CD4-positive, alpha-beta memory T cell (primary cell): ENCODE data around the gene ZNF473. TPM values are rescaled to one million over a fixed set of nuclear protein-coding genes. Genes with fewer than 3 reads are reported as not detected.

Experiments used
- CTCF ChIA-PET: fragments of 350-600 bp; sonication (Branson Sonifier 250); formaldehyde crosslinking; loops from one replicate; lab custom pipeline; 2021; ENCODE audit warnings: inconsistent platforms; ENCODE audit not compliant: partially characterized antibody; lab: Charles Lee
- POLR2A ChIA-PET: fragments of 350-600 bp; sonication (Branson Sonifier 250); formaldehyde crosslinking; loops from one replicate; lab custom pipeline; 2021; ENCODE audit not compliant: partially characterized antibody; lab: Charles Lee
- DNase-seq, 5 donors: peaks; one replicate each; pipeline versions ENCODE4 v3.0.0 to v3.0.0-alpha.2; 2020 to 2022; ENCODE audit warnings: mixed read lengths in 1 of 5
- H3K27ac ChIP-seq: one replicate; pipeline ENCODE4 v1.7.0; 2013; ENCODE audit warnings: low read depth, low read length
- H3K27me3 ChIP-seq: 2 replicates; pipeline ENCODE4 v1.7.0; 2013; ENCODE audit warnings: mild to moderate bottlenecking, low read length, moderate library complexity; ENCODE audit not compliant: insufficient read depth
- H3K36me3 ChIP-seq: 2 replicates; pipeline ENCODE4 v1.7.0; 2013; ENCODE audit warnings: mild to moderate bottlenecking, low read length, moderate library complexity; ENCODE audit not compliant: insufficient read depth
- H3K4me1 ChIP-seq: 2 replicates; pipeline ENCODE4 v1.7.0; 2013; ENCODE audit warnings: mild to moderate bottlenecking, low read length, moderate library complexity; ENCODE audit not compliant: insufficient read depth
- H3K4me3 ChIP-seq, 2 donors: one replicate each; pipeline ENCODE4 v1.7.0; 2013; ENCODE audit warnings: low read length in 2 of 2, mild to moderate bottlenecking in 1 of 2
- H3K9me3 ChIP-seq, 2 donors: one replicate each; pipeline ENCODE4 v1.7.0; 2013; ENCODE audit warnings: low read length in 2 of 2, control low read depth in 1 of 2; ENCODE audit not compliant: control insufficient read depth in 1 of 2
- H3K27ac Mint-ChIP-seq, 7 donors: one replicate each; pipeline ENCODE4 v1.8.0; 2020 to 2021; ENCODE audit warnings: mixed read lengths in 7 of 7, mild to moderate bottlenecking in 6 of 7, inconsistent platforms in 3 of 7, moderate library complexity in 3 of 7
- H3K27me3 Mint-ChIP-seq, 2 donors: one replicate each; pipeline ENCODE4 v1.8.0; 2020 to 2021; ENCODE audit warnings: mixed read lengths in 2 of 2
- H3K36me3 Mint-ChIP-seq, 2 donors: one replicate each; pipeline ENCODE4 v1.8.0; 2020 to 2021; ENCODE audit warnings: mixed read lengths in 2 of 2, inconsistent platforms in 1 of 2, mild to moderate bottlenecking in 1 of 2
- H3K4me1 Mint-ChIP-seq, 4 donors: one replicate each; pipeline ENCODE4 v1.8.0; 2020 to 2021; ENCODE audit warnings: mixed read lengths in 4 of 4, mild to moderate bottlenecking in 1 of 4
- H3K4me3 Mint-ChIP-seq, 8 donors: one replicate each; pipeline ENCODE4 v1.8.0; 2020 to 2021; ENCODE audit warnings: mixed read lengths in 8 of 8, mild to moderate bottlenecking in 7 of 8, moderate library complexity in 6 of 8, inconsistent platforms in 3 of 8
- H3K9me3 Mint-ChIP-seq, 8 donors: one replicate each; pipeline ENCODE4 v1.8.0; 2020 to 2021; ENCODE audit warnings: mixed read lengths in 8 of 8, mild to moderate bottlenecking in 5 of 8, inconsistent platforms in 3 of 8, moderate library complexity in 1 of 8
- intact Hi-C: fragments of 100-400 bp; cut with micrococcal nuclease; formaldehyde crosslinking; loops from one replicate; pipeline ENCODE4 v1.15.1; 2023
- polyA plus RNA-seq, 2 donors: library from polyadenylated mRNA; unstranded; fragments of 300-500 nt; fragmentation: Illumina TruSeq; gene quantifications; one replicate each; pipeline ENCODE4 v1.2.3, GENCODE V29; 2021
- total RNA-seq, 2 experiments: library from RNA; stranded (reverse); gene quantifications; one replicate each; pipeline ENCODE4 v1.2.3, GENCODE V29; 2021

Gene ZNF473
- 1 to 10 TPM; 8.8 to 9.0 TPM for total RNA-seq
- polyA plus RNA-seq, result 1 to 10 TPM; 2.0 to 5.1 TPM

DNA sequence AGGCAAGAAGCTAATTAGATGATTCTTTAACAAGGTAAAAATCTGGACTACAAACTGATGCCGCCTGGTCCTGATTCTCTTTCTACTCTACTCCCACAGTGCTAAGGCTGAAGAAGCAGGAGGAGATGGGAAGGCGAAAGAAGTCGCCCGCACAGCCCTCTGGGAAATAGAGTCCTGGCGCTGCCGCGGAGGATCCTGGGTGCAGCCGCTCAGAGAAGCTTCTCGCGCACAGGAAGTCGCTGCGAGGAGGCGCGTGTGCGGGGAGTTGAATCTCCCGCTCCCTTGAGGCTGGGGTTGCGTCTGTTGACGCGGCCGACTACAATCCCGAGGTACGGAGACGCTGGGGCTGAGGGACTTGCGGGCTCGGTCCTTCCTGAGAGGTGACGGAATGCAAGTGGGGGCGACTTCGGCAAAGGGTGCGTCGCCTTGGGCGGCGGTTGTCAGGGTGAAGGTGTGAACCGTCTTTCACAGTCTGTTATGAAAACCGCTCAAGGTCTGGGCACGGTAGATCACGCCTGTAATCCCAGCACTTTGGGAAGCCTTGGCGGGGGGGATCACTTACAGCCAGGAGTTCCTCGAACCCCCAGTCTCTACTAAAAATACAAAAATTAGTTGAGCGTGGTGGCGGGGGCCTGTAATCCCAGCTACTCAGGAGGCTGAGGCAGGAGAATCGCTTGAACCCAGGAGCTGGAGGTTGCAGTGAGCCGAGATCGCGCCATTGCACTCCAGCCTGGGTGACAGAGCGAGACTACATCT, at the start of gene ZNF473:
ZNF473 (plus strand) TSS at position 212 of the 756 bp plus-strand sequence. CDS start 5,078 bp downstream, outside the sequence.
- CTCF ChIA-PET, result interaction anchor here (0.7 kb wide), 1 partner anchor 21 kb away, joined by 4 read pairs; no protein-coding TSS in a partner anchor
- peaks cover 0 to 6% (median 0%) of the 10 kb centered on the region in 8 donors for H3K9me3 Mint-ChIP-seq
- peak within 1 kb of the TSS; percentile 96 to 99 (median 97) for H3K4me3 Mint-ChIP-seq
- Histone ChIP-seq H3K4me1 (peaks cover 32% of the 10 kb centered on the region), H3K9me3 (no peaks in the 10 kb centered on the region), H3K27me3 (no peaks in the 10 kb centered on the region), H3K27ac (peak within 1 kb of the TSS; percentile 96), H3K36me3 (peaks cover 7% of the 10 kb centered on the region), H3K4me3 (peak within 1 kb of the TSS; percentile 53 to 98)
- H3K36me3 Mint-ChIP-seq, result peaks cover 0 to 16% of the 10 kb centered on the region in 2 donors
- DNase-seq, result peak in 3 of 5 donors; percentile 96 to 97 (median 96)
- POLR2A ChIA-PET, result interaction anchor here (0.8 to 3.4 kb wide), 10 partner anchors 14 to 386 kb away, joined by 3 to 18 read pairs (median 4); partner anchors contain the start of genes AKT1S1, ATF5, FUZ and NUP62
- peak within 1 kb of the TSS; percentile 98 to 100 (median 100) for H3K27ac Mint-ChIP-seq
- intact Hi-C loops, result loop anchor here (1.0 to 10.0 kb wide), 5 partner anchors 24 to 1083 kb away; partner anchors contain the start of genes ATF5, CTU1, MED25 and NUP62
- peaks cover 23 to 62% (median 41%) of the 10 kb centered on the region in 4 donors for H3K4me1 Mint-ChIP-seq
- H3K27me3 Mint-ChIP-seq, result no peaks in the 10 kb centered on the region

DNA sequence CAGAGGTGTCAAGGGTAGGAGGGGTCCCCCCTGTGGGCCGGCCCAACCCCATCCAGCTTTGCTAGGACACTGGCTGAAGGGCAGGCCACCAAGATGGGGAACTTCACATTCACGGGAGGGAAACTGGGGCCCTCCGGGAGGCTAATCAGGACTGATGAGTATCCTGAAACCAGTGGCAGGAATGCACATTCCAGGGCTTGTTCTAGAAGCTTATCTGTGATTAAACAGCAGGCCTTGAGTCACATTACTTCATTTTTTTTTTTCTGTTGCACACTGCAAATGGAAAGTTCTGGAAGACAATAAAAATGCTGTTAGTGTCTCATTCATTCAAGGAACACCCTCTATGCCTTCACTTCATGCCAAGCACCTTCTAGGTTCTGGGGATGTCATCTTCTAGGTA, 49.3 kb upstream of the ZNF473 start:
- H3K27me3 ChIP-seq, result no peaks in the 10 kb centered on the region
- H3K27me3 Mint-ChIP-seq, result no peaks in the 10 kb centered on the region
- intact Hi-C loops, result no loop called here
- no peak overlapping the region for H3K4me3 ChIP-seq
- H3K36me3 ChIP-seq, result peaks cover 20% of the 10 kb centered on the region
- H3K9me3 ChIP-seq, result no peaks in the 10 kb centered on the region
- H3K27ac ChIP-seq, result no peak overlapping the region
- H3K9me3 Mint-ChIP-seq, result no peaks in the 10 kb centered on the region
- no peak for DNase-seq
- H3K36me3 Mint-ChIP-seq, result peaks cover 20 to 49% of the 10 kb centered on the region in 2 donors
- no peak overlapping the region for H3K27ac Mint-ChIP-seq
- H3K4me1 ChIP-seq, result no peaks in the 10 kb centered on the region
- ChIA-PET CTCF (interaction anchor here (1.6 kb wide), 1 partner anchor 39 kb away, joined by 6 read pairs; no protein-coding TSS in a partner anchor), POLR2A (no interaction called here)
- H3K4me3 Mint-ChIP-seq, result no peak overlapping the region
- H3K4me1 Mint-ChIP-seq, result no peaks in the 10 kb centered on the region

DNA sequence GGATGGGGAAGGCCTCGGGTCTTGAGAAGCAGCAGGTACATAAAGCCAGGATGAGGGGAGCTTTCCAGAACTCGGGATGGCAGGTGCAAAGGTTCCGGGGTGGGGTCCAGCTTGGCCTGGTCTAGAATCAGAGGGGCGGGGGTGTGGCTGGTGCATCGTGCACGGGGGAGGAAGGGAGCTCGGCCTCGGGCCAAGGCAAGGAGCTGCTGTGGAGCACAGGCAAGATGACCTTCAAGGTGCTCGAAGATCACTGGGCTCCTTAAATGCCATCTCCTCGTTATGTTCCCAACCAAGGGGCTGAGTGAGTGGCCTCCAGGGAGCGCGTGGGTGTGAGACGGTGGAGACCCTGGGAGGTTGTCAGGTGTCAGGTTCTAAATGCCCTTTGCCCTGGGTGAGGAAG, 48.7 kb upstream of the ZNF473 start:
- Histone ChIP-seq H3K9me3 (no peaks in the 10 kb centered on the region), H3K27ac (no peak overlapping the region), H3K36me3 (peaks cover 20% of the 10 kb centered on the region), H3K4me3 (no peak overlapping the region), H3K4me1 (no peaks in the 10 kb centered on the region), H3K27me3 (no peaks in the 10 kb centered on the region)
- DNase-seq, result no peak
- intact Hi-C loops, result no loop called here
- H3K4me1 Mint-ChIP-seq, result no peaks in the 10 kb centered on the region
- no peak overlapping the region for H3K27ac Mint-ChIP-seq
- CTCF ChIA-PET, result interaction anchor here (1.6 kb wide), 1 partner anchor 39 kb away, joined by 6 read pairs; no protein-coding TSS in a partner anchor
- H3K4me3 Mint-ChIP-seq, result no peak overlapping the region
- H3K27me3 Mint-ChIP-seq, result no peaks in the 10 kb centered on the region
- H3K36me3 Mint-ChIP-seq, result peaks cover 24 to 53% of the 10 kb centered on the region in 2 donors
- POLR2A ChIA-PET, result no interaction called here
- no peaks in the 10 kb centered on the region for H3K9me3 Mint-ChIP-seq

DNA sequence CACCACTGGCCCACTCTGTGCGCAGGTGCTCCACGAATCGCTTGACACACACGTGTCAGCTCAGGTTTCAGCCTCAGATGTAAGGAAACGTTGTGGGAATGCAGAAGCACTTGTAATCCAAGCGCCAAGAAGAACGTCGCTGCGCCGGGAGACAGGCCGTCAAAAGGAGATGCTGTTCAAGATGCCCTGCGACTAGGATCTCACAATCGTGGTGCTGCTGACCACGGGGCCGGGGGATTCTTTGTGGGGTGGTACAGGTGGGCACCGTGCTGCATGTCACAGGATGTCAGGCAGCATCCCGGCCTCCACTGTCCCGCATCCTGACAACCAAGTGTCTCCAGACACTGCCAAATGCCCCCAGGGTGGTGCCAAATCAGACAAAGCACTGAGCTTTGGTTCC, 47.9 kb upstream of the ZNF473 start:
- ChIA-PET POLR2A (no interaction called here), CTCF (no interaction called here)
- Histone ChIP-seq H3K36me3 (peaks cover 20% of the 10 kb centered on the region), H3K27me3 (no peaks in the 10 kb centered on the region), H3K4me3 (no peak overlapping the region), H3K4me1 (no peaks in the 10 kb centered on the region), H3K9me3 (no peaks in the 10 kb centered on the region), H3K27ac (no peak overlapping the region)
- Mint-ChIP-seq H3K4me1 (peaks cover 0 to 2% (median under 1%) of the 10 kb centered on the region in 4 donors), H3K9me3 (no peaks in the 10 kb centered on the region), H3K27me3 (no peaks in the 10 kb centered on the region), H3K36me3 (peaks cover 24 to 53% of the 10 kb centered on the region in 2 donors), H3K4me3 (no peak overlapping the region), H3K27ac (peak overlapping the region in 1 of 7 donors; percentile 22)
- DNase-seq, result no peak
- intact Hi-C loops, result no loop called here

DNA sequence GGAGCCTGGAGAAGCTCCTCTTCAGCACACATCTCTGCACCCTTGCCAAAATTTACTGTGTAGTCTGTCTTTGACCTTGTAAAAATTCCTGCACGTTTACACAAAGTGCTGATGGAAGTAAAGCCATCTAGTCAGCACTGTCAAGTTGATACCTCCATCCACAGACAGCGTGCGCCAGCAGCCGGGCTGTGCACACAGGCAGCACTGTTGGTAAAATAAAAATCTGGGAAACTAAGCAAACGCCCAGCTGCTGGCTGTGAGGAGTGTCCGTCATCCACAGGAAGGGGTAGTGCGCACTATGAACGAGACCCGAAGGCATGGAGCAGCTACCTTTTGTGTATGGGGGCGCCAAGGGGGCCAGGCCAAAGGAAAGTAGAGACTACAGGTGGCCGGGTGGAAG, 47.5 kb upstream of the ZNF473 start:
- peaks cover 24 to 53% of the 10 kb centered on the region in 2 donors for H3K36me3 Mint-ChIP-seq
- H3K27ac ChIP-seq, result no peak overlapping the region
- no peaks in the 10 kb centered on the region for H3K9me3 ChIP-seq
- no peaks in the 10 kb centered on the region for H3K9me3 Mint-ChIP-seq
- no peak overlapping the region for H3K27ac Mint-ChIP-seq
- no peaks in the 10 kb centered on the region for H3K27me3 Mint-ChIP-seq
- no peak for DNase-seq
- no peaks in the 10 kb centered on the region for H3K4me1 ChIP-seq
- ChIA-PET POLR2A (no interaction called here), CTCF (interaction anchor here (1.0 kb wide), 1 partner anchor 24 kb away, joined by 3 read pairs; no protein-coding TSS in a partner anchor)
- H3K4me1 Mint-ChIP-seq, result peaks cover 0 to 2% (median under 1%) of the 10 kb centered on the region in 4 donors
- H3K4me3 ChIP-seq, result no peak overlapping the region
- peaks cover 20% of the 10 kb centered on the region for H3K36me3 ChIP-seq
- intact Hi-C loops, result no loop called here
- no peak overlapping the region for H3K4me3 Mint-ChIP-seq
- H3K27me3 ChIP-seq, result no peaks in the 10 kb centered on the region

DNA sequence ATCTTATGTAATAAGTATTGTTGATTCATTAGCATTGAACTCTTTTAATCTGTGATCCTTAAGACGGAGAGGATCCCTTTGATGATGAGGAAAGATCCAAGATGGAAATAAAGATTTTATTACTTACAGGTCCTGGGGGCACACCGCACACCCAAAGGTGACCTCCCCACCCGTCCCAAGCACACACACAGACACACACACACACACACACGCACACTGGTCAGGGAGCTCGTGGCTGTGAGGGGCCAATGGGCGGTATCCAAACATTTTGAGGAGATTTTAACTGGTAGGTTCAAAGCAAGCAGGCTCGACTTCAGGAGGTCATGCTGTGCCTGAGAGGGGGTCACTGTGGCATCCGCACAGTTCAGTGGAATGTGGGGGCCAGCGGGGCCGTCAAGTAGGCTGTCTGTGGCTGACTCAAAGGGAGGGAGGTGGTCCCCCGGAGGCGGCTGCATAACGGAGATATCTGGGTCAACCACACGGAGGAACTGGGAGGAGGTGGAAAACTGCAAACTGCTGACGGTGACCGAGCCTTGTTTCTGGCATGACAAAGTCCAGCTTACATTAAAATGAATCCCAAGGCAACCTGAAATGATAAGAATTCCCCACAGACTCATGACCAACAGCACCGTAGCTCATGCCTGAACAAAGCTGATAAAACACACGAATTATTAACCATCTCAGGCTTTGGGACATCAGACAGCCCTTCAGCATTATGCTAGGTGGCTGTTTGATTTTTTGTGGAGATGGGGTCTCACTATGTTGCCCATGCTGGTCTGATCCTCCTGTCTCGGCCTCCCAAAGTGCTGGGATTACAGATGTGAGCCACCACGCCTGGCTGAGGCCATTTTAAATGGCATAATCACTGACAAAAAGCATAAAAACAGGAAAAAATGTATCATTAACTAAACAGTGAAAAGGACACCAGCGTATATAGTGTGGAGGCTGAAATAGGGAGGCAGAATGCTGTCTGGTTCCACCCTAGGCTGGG, 43.9 kb upstream of the ZNF473 start:
- Mint-ChIP-seq H3K9me3 (no peaks in the 10 kb centered on the region), H3K36me3 (peaks cover 25 to 60% of the 10 kb centered on the region in 2 donors), H3K27me3 (no peaks in the 10 kb centered on the region), H3K4me3 (no peak overlapping the region), H3K4me1 (peaks cover 0 to 6% (median 4%) of the 10 kb centered on the region in 4 donors), H3K27ac (peak overlapping the region in 2 of 7 donors; percentile 35 to 46)
- H3K36me3 ChIP-seq, result peaks cover 26% of the 10 kb centered on the region
- H3K4me3 ChIP-seq, result no peak overlapping the region
- no peaks in the 10 kb centered on the region for H3K27me3 ChIP-seq
- intact Hi-C loops, result no loop called here
- DNase-seq, result no peak
- no peaks in the 10 kb centered on the region for H3K9me3 ChIP-seq
- no peak overlapping the region for H3K27ac ChIP-seq
- CTCF ChIA-PET, result interaction anchor here (1.0 kb wide), 1 partner anchor 44 kb away, joined by 3 read pairs; no protein-coding TSS in a partner anchor
- H3K4me1 ChIP-seq, result no peaks in the 10 kb centered on the region
- POLR2A ChIA-PET, result no interaction called here
